Upper lobe of left lung (tissue), 6 donors: ENCODE measurements around the gene ROBO1. TPM values are rescaled to one million over a fixed set of nuclear protein-coding genes. Genes with fewer than 3 reads are reported as not detected.
A peak's percentile ranks its signal among the peaks of the same experiment; 100 is the strongest.

Experiments
- ATAC-seq, 2 donors: fragments of 200-7000 bp; cut with Tn5 transposase; one replicate each; pipeline ENCODE4 v1.9.1; 2022; ENCODE audit warnings: mild to moderate bottlenecking in 2 of 2, moderate library complexity in 2 of 2; ENCODE audit not compliant: low FRiP score in 2 of 2
- DNase-seq, 2 donors: peaks; one replicate each; pipeline ENCODE4 v3.0.0-alpha.2; 2019 to 2020
- H3K27ac ChIP-seq, 4 donors: fragments of 200-600 bp; sonication (generic); one replicate each; pipeline ENCODE4 v1.5.1; 2016 to 2019
- H3K27me3 ChIP-seq, 4 donors: fragments of 200-600 bp; sonication (generic); one replicate each; pipeline ENCODE4 v1.5.1; 2017 to 2019
- H3K36me3 ChIP-seq, 4 donors: fragments of 200-600 bp; sonication (generic); one replicate each; pipeline ENCODE4 v1.5.1; 2016 to 2019
- H3K4me1 ChIP-seq, 4 donors: fragments of 200-600 bp; sonication (generic); one replicate each; pipeline ENCODE4 v1.5.1; 2018 to 2019
- H3K4me3 ChIP-seq, 4 donors: fragments of 200-600 bp; sonication (generic); one replicate each; pipeline ENCODE4 v1.5.1; 2017 to 2019; ENCODE audit warnings: mild to moderate bottlenecking in 2 of 4, moderate library complexity in 1 of 4
- H3K9me3 ChIP-seq, 4 donors: fragments of 200-600 bp; sonication (generic); one replicate each; pipeline ENCODE4 v1.5.1; 2018 to 2019
- CTCF ChIP-seq, 6 experiments: fragments of 450-650 bp in 4 of 6; fragments of 200-600 bp in 2 of 6; sonication (generic) in 2 of 6; IDR thresholded peaks; one replicate each; pipeline ENCODE4 v1.5.1; 2016 to 2019; ENCODE audit warnings: antibody characterized with exemption in 6 of 6
- EP300 ChIP-seq, 4 donors: sonication (generic); formaldehyde crosslinking; IDR thresholded peaks; one replicate each; pipeline ENCODE4 v1.5.1; 2017; ENCODE audit warnings: antibody characterized with exemption in 4 of 4, control low read depth in 2 of 4
- POLR2A ChIP-seq, 4 donors: fragments of 450-650 bp; IDR thresholded peaks; one replicate each; pipeline ENCODE4 v1.5.1; 2016 to 2017; ENCODE audit warnings: antibody characterized with exemption in 4 of 4, mild to moderate bottlenecking in 2 of 4
- POLR2AphosphoS5 ChIP-seq, 2 donors: sonication (generic); formaldehyde crosslinking; IDR thresholded peaks; one replicate each; pipeline ENCODE4 v1.5.1; 2017; ENCODE audit warnings: antibody characterized with exemption in 2 of 2
- WGBS, 2 donors: methylation state at CpG; one replicate each; pipeline ENCODE4 v1.1.5; 2017 to 2018; 5-methylcytosine and 5-hydroxymethylcytosine counted together
- total RNA-seq, 6 donors: library from RNA; depleted of rRNA in 4 of 6; stranded (reverse); fragments of >200 nt in 4 of 6; gene quantifications; one replicate each; pipeline versions ENCODE4 v1.1.0 to v1.2.1, GENCODE V29; 2016 to 2021
- donor health status: DM: no; HTN: no; CAD: no; lungs with moderate emphysema.
- donor health status: DM: no; HTN: yes; CAD: no; lungs with severe emphysema.

The ROBO1 gene
- total RNA-seq, 6 donors from 2014 or later = 10.5 to 29.0 (median 18.0) TPM

GRCh38 chr3:79097964-79098660 is 669.7 kb downstream of the ROBO1 start:
- no peaks in the 10 kb centered on the region for H3K4me1 ChIP-seq
- WGBS, 2 donors = 56 to 65% methylated on average over 1 of the region's 1 CpG
- ATAC-seq = no peak

DNA sequence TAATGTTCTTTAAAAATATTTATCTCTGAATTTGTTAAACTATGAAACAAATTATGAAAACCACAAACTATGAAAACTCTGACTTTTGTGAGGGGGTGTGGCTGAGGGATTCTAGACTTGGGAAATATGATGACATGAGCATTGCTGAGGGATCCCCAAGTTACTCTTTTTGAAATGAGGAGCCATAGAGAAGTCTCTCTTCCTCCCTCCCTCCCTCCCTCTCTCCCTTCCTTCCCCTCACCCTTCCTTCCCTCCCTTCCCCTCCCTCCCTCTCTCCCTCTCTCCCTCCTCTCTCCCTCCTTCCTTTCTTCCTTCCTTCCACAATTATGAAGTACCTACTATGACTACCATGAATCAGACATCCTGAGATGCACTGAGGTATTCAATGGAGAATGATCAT is 673.1 kb downstream of the ROBO1 start:
- H3K4me3 ChIP-seq = no peak overlapping the region
- H3K27ac ChIP-seq = no peak overlapping the region
- DNase-seq (no peak), ATAC-seq (no peak)
- TF ChIP-seq POLR2A (IDR thresholded peaks at IDR 0.05) = no peak
- TF ChIP-seq CTCF (IDR thresholded peaks at IDR 0.05) = no peak
- TF ChIP-seq EP300 (IDR thresholded peaks at IDR 0.05) = no peak
- TF ChIP-seq POLR2AphosphoS5 (IDR thresholded peaks at IDR 0.05) = no peak
- H3K9me3 ChIP-seq = no peaks in the 10 kb centered on the region
- H3K4me1 ChIP-seq = no peaks in the 10 kb centered on the region
- no peaks in the 10 kb centered on the region for H3K36me3 ChIP-seq
- H3K27me3 ChIP-seq = no peaks in the 10 kb centered on the region

More at GRCh38 chr3:79097964-79098660, 669.7 kb downstream of the ROBO1 start:
- Histone ChIP-seq H3K36me3 (no peaks in the 10 kb centered on the region), H3K4me3 (no peak overlapping the region), H3K9me3 (no peaks in the 10 kb centered on the region), H3K27ac (no peak overlapping the region), H3K27me3 (no peaks in the 10 kb centered on the region)
- TF ChIP-seq POLR2A (IDR thresholded peaks at IDR 0.05) (no peak), CTCF (IDR thresholded peaks at IDR 0.05) (no peak), EP300 (IDR thresholded peaks at IDR 0.05) (no peak), POLR2AphosphoS5 (IDR thresholded peaks at IDR 0.05) (no peak)
- no peak for DNase-seq

GRCh38 chr3:79086514-79086913 is 681.3 kb downstream of the ROBO1 start:
- DNase-seq = peak in 1 of 2 donors; percentile 24

GRCh38 chr3:79085171-79085570 is 682.6 kb downstream of the ROBO1 start:
- TF ChIP-seq POLR2A (IDR thresholded peaks at IDR 0.05) = no peak
- no peak for TF ChIP-seq POLR2AphosphoS5 (IDR thresholded peaks at IDR 0.05)
- TF ChIP-seq EP300 (IDR thresholded peaks at IDR 0.05) = no peak
- TF ChIP-seq CTCF (IDR thresholded peaks at IDR 0.05) = no peak
- WGBS, 2 donors = 65 to 87% methylated on average over 1 of the region's 1 CpG
- no peak overlapping the region for H3K27ac ChIP-seq
- no peaks in the 10 kb centered on the region for H3K4me1 ChIP-seq
- no peaks in the 10 kb centered on the region for H3K36me3 ChIP-seq
- no peak for ATAC-seq
- DNase-seq = no peak
- no peaks in the 10 kb centered on the region for H3K9me3 ChIP-seq
- H3K4me3 ChIP-seq = no peak overlapping the region
- H3K27me3 ChIP-seq = no peaks in the 10 kb centered on the region

More at GRCh38 chr3:79086514-79086913, 681.3 kb downstream of the ROBO1 start:
- H3K27ac ChIP-seq = no peak overlapping the region
- no peaks in the 10 kb centered on the region for H3K36me3 ChIP-seq
- H3K4me3 ChIP-seq = no peak overlapping the region
- H3K9me3 ChIP-seq = no peaks in the 10 kb centered on the region
- peak in 1 of 2 donors; percentile 72 for ATAC-seq
- no peak for TF ChIP-seq POLR2A (IDR thresholded peaks at IDR 0.05)
- no peak for TF ChIP-seq EP300 (IDR thresholded peaks at IDR 0.05)
- peak in 5 of 6 experiments; percentile 43 to 50 (median 50) for TF ChIP-seq CTCF (IDR thresholded peaks at IDR 0.05)
- TF ChIP-seq POLR2AphosphoS5 (IDR thresholded peaks at IDR 0.05) = no peak
- no peaks in the 10 kb centered on the region for H3K4me1 ChIP-seq
- 9 to 13% methylated on average over 6 of the region's 6 CpGs for WGBS, 2 donors
- H3K27me3 ChIP-seq = no peaks in the 10 kb centered on the region

- no peak overlapping the region for H3K27ac ChIP-seq
- no peak overlapping the region for H3K4me3 ChIP-seq
- no peaks in the 10 kb centered on the region for H3K4me1 ChIP-seq
- ATAC-seq = no peak
- DNase-seq = no peak
- no peaks in the 10 kb centered on the region for H3K9me3 ChIP-seq
- H3K36me3 ChIP-seq = no peaks in the 10 kb centered on the region
- 68 to 69% methylated on average over 5 of the region's 5 CpGs for WGBS, 2 donors
- TF ChIP-seq POLR2A (IDR thresholded peaks at IDR 0.05) (no peak), CTCF (IDR thresholded peaks at IDR 0.05) (no peak)
- no peaks in the 10 kb centered on the region for H3K27me3 ChIP-seq
These were observed 686.5 kb downstream of the ROBO1 start for GRCh38 chr3:79081335-79081734.
